SH-SY5Y (cell line): ENCODE measurements around the gene PLEKHG7.

Source experiments
- GATA2 ChIP-seq: IDR thresholded peaks from 2 replicates; pipeline ENCODE4 v1.6.1; 2011; ENCODE audit warnings: mild to moderate bottlenecking, low read depth, low read length
- GATA3 ChIP-seq: IDR thresholded peaks from 2 replicates; pipeline ENCODE4 v1.6.1; 2011; ENCODE audit warnings: low read depth, mild to moderate bottlenecking, low read length, moderate library complexity

The PLEKHG7 gene

DNA sequence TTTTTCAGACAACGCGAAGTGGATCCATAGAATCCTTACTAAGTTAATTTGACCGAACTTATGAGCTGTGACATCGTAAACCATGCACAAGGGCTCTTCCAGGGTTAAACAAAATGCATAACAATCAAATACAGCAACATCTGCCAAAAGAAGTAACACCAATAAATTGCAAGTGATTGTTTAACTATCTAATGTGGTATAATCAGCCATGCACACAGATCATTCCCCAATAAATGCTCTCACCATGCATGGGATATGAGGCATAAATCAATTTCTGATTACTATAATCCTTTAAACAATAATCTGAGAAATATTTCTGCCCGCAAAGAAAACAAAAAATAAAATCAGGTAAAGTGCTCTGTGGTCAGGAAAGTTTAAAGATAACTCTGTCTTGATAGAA lies 7.7 kb upstream of the PLEKHG7 start:
- TF ChIP-seq GATA2, result no peak
- no peak for TF ChIP-seq GATA3

DNA sequence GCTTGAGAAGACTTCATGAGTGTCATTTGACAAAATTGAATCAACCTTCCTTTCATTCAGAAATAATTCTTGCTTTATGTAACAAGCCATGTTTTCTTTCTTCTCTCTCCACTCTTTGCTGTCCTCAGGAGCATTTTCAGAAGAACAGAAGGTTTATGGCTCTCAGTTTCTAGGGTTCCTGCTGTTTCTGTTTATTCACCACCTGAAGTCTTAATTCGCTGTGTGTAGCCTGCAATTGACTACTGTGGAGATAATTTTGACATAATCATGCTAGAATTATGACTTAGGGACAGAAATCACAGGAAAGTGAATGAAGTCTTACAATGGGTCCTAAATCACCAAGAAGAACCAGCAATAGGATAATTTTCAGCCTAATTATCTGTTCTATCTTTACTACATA lies 7.2 kb upstream of the PLEKHG7 start:
- TF ChIP-seq GATA3 (no peak), GATA2 (no peak)

DNA sequence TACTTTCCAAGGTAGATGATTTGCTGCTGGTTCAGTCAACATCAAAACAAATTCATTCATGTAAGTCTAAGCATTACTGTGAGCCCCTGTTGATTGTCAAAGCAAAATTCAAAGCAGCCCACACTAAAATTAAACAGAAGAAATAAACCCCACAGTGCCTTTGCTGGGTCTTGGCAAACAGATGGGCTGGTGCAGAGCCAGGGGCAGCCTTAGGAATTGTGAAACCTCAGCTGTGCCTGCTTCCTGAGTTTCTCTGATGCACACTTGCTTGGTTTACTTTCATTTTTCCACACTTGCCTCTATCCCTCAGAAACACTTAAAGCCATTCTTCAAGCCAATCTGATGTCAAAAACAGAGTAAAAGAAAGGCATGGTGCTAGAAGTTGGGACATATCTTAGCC lies 6.6 kb upstream of the PLEKHG7 start:
- TF ChIP-seq GATA2, result no peak
- no peak for TF ChIP-seq GATA3

DNA sequence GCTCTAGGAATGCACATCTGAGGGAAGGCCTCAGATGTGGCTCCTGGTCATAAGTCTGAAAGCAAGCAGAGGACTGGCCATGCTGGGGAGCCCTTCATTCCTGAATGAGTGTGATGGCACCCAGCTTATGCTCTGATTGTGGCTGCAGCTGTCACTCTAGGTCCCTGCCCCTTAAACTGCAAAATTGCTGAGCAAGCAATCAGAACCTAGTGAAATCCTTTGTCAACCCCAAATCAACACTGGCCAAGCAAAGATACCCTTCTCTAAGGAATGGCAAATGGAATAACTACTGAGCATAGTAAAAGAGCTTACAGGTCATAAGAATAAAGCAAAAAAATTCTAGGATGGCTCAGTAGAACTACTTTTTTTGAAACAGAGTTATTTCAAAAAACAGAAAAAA lies 4.3 kb upstream of the PLEKHG7 start:
- TF ChIP-seq GATA3, result no peak
- no peak for TF ChIP-seq GATA2

DNA sequence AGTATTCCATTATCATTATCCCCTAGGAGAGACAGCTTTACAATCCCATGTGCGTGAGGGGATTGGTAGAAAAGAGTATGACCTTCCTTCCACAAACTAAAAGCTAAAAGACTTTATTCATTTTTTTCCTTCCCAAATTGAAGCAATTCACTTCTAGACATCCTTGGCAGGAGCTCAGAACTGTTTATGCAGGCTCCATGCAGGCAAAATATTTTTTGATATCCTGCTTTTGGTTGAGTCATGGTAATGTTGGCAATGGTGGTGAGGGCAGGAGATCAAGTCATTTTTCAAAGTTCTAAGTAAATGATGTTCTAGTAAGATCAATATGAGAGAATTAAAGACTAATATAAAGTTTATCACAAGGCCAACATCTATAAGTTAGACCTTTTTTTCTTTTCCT lies 1.3 kb upstream of the PLEKHG7 start:
- TF ChIP-seq GATA3, result no peak
- no peak for TF ChIP-seq GATA2

DNA sequence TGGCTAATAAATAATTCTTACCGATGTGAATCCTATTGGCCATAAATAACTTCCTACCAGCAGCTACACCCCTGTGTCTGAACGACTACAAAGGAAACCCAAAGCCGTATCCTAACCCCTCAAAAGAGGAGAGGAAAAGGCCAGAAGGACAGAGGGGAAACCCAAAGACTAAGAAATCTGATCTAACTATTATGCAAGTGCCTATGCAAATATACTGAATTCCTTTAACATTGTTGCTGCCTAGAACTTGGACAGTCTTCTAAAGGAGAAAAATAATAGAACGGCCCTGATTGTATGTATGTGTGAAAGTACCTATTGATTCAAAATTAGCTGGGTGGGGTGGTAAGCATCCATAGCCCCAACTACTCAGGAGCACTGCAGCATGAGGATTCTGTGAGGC lies 997 bp downstream of the PLEKHG7 start:
- TF ChIP-seq GATA2, result no peak
- no peak for TF ChIP-seq GATA3

DNA sequence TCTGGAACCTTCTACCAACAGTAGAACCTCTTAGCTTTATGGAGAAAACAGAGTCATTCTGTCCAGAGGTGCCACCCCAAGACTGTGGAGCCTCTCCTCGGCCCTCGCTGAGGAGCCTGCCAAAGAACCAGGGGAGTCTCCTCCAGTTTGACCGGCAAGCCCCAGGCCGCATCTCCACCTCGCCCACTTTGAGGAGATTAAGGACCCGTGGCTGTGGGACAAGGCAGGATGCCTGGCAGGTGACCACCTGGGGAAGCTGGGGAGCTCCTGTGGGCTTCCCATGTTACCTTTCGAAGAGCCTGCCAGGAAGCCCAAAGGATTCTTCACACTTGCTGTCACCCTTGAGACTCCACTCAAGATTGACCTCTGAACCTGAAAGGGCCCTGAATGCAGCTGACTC lies 3.8 kb downstream of the PLEKHG7 start:
- TF ChIP-seq GATA2 (no peak), GATA3 (no peak)

DNA sequence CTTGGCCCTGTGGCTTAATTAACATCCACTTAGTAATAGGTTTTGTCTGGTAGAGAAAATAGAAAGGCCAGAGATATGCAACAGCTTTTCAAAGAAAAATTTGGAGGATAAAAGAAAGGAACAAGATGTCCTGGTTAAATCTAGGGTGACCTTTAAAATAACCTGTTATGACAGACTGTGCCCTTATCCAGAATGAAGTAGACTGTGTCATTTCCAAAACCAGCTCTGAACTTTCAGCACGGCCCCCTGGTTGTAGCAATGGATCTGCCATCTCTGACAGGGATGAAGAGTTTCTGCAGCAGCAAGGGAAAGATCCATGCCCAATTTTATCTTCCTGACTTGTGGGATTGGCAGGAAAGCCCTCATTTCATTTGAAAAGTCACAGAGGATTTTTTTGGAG lies 5.1 kb downstream of the PLEKHG7 start:
- TF ChIP-seq GATA3 (no peak), GATA2 (no peak)

DNA sequence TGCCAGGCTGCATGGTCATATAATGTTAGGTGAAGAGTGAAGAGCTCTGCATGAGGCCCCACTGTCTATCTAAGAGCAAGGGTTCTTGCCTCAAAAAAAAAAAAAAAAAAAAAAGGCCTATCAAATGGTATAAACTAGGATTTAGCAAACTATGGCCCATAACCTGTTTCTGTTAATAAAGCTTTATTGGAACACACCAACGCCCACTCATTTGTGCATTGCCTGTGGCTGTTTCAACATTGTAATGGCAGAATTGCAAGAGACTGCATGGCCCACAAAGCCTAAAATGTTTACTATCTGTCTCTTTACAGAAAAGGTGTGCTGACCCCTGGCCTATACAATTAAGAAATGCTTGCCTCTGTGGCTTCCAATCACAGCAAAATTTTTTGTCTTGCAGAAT lies 12.8 kb downstream of the PLEKHG7 start:
- TF ChIP-seq GATA3, result no peak
- no peak for TF ChIP-seq GATA2

DNA sequence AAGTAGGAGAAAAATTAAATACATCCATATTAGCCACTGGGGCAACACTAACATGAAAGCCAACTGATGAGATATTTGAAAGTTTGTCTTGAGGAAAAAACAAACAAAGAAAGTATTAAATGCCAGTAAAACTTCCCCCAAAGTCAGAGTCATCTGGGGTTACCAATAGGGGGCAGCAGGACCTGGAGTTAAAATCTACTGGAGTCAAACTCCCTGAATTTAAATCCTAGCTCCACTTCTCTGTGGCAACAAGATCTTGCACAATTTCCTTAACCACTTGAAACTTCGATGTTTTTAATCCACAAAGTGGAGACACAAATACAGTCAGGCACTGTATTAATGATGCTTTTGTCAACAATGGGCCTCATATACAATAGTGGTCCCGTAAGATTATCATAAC lies 14.4 kb downstream of the PLEKHG7 start:
- TF ChIP-seq GATA3 (no peak), GATA2 (no peak)

DNA sequence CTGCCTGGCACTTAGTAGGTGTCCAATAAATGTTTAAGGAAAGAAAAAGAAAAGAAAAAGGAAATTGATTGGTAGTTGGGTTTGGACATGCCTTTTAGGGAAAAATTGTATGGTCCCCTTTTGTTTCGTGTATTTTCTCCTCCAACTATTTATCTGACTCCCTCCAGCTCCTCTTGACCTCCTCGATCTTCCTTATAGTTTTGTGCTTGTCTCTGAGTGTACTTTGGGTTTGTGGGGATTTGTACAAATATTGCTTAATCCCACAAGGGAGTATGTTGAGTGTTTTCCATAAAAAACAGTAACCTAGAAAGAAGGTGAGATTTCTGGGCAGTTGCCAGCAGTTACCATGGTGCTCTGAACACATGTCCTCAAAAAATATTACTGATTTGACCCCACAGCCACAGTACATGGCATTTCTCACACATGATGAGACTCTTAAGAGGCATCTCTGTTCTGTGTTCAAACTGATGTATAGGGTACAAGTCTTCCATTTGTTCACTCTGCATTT lies 15.7 kb downstream of the PLEKHG7 start:
- TF ChIP-seq GATA3 (no peak), GATA2 (no peak)

DNA sequence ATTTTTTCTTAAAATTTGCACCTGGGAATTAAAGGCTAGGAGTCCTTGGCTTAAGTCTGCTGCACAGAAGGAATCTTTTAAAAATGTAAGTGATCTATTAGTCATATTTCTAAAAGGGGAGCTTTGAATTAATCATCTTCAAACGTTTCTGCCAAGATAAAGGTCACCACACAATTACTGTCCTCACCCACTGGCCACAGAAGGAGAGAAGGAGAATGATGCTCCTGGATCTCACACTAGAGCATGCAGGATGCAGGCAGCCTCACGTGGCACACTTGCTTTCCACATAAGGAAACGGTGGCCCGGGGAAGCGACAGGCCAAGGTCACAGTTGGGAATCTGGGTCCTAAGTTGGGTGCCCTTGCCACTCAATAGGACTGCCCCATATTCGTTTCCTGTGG lies 16.9 kb downstream of the PLEKHG7 start:
- TF ChIP-seq GATA3 (no peak), GATA2 (no peak)

DNA sequence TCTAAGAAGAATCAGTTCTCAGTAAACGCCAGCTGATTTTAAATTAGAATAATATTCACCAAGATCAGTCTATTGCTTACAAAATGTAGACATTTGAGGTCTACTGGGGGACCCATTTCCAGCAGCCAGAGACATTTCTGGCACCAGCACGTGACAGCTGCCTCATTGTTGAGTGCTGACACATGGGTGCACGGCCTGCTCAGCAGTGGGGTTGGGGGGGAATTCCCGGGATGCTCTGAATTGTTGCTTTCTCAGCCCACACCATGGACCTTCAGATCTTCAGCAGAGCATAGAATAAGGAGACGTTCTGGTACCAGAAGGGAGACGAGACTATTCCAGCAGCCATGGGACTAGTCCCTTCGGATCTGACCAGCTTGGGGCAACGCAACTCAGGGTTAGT lies 18.3 kb downstream of the PLEKHG7 start:
- no peak for TF ChIP-seq GATA3

DNA sequence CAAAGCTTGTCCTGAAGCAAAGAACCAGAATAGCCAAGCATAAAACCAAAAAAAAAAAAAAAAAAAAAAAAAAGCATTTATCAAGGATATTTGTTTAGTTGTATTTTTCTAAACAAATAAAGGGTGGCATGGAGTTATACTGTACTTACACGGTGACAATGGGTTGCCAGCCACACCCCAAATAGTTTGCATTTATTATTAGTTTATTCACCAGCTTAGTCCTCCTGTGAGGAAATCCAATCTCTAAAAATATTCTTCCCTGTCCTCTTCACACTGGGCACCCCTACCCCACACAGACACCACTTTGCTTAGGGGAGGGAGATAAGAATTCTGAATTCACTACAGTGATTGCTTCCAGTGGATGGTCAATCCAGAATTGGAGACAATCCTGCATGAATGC lies 18.9 kb downstream of the PLEKHG7 start:
- TF ChIP-seq GATA3 (no peak), GATA2 (no peak)

DNA sequence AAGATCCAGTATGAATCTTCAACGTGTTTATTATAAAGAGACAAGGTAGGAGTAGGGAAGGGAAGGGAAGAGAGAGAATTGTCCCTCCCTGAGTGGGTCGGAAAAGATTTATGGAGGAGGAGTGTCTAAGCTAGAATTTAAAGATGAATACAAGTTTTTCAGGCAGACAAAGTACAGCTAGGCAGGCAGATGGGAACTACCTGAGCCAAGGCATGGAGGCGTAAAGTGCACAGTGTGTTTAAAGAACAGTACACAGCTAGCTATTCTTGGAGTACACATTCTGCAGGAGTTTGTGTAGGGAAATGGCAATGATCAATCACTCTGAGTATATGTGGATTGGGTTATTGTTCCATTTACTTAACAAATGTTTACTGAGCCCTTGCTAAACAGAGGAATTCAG lies 20.1 kb downstream of the PLEKHG7 start:
- TF ChIP-seq GATA2, result no peak
- TF ChIP-seq GATA3, result no peak

DNA sequence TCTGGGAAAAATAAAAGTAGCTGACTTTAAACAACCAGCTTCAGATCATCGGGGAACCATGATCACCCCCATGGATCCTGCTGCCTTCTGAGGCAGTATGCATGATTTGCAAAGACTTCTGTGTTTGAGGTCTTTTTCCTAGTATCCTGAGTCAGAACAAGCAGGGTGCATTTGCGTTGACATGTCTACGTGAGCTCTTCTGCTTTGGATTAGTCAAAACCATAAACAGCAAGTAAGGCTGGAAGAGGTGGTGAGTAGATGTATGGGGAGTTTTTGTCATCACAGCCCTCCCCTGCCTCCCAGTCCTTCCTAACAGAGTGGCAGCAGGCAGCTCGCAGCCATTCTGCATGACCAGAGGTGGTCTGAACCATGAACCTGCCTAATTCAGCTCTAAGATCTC lies 24.1 kb downstream of the PLEKHG7 start:
- TF ChIP-seq GATA3 (no peak), GATA2 (no peak)
